Trophoblast cell (in vitro differentiated cells and primary cell): Measurements from ENCODE around the gene LNPK. TPM values are rescaled to one million over a fixed set of nuclear protein-coding genes. Genes with fewer than 3 reads are reported as not detected.
A peak's percentile ranks its signal among the peaks of the same experiment; 100 is the strongest.

Source experiments
- DNase-seq, 2 donors: peaks; one replicate each; pipeline ENCODE4 v3.0.0-alpha.2; 2016
- H2AFZ ChIP-seq: 2 replicates; pipeline ENCODE4 v1.6.1; 2013; ENCODE audit warnings: low read length, moderate library complexity, mild to moderate bottlenecking; ENCODE audit not compliant: insufficient read depth, poor library complexity
- H2AK5ac ChIP-seq: 2 replicates; pipeline ENCODE4 v1.6.1; 2013; ENCODE audit warnings: mild to moderate bottlenecking, low read length
- H2BK120ac ChIP-seq: 2 replicates; pipeline ENCODE4 v1.6.1; 2013; ENCODE audit warnings: low read length, mild to moderate bottlenecking, moderate library complexity; ENCODE audit not compliant: insufficient read depth, poor library complexity
- H2BK12ac ChIP-seq: 2 replicates; pipeline ENCODE4 v1.6.1; 2013; ENCODE audit warnings: mild to moderate bottlenecking, low read length, moderate library complexity
- H2BK5ac ChIP-seq: 2 replicates; pipeline ENCODE4 v1.6.1; 2013; ENCODE audit warnings: low read length, low read depth, moderate library complexity, mild to moderate bottlenecking; ENCODE audit not compliant: poor library complexity
- H3K14ac ChIP-seq: 2 replicates; pipeline ENCODE4 v1.6.1; 2013; ENCODE audit warnings: mild to moderate bottlenecking, low read length
- H3K18ac ChIP-seq: 2 replicates; pipeline ENCODE4 v1.6.1; 2013; ENCODE audit warnings: mild to moderate bottlenecking, low read length
- H3K23ac ChIP-seq: 2 replicates; pipeline ENCODE4 v1.6.1; 2013; ENCODE audit warnings: low read length
- H3K27ac ChIP-seq: 2 replicates; pipeline ENCODE4 v1.5.1; 2013; ENCODE audit warnings: low read depth, mild to moderate bottlenecking, inconsistent platforms, low read length, moderate library complexity
- H3K27me3 ChIP-seq: 2 replicates; pipeline ENCODE4 v1.6.1; 2013; ENCODE audit warnings: inconsistent platforms, mild to moderate bottlenecking, low read length, moderate library complexity; ENCODE audit not compliant: insufficient read depth
- H3K36me3 ChIP-seq, 2 experiments: 1 replicate in 1 of 2; 2 replicates in 1 of 2; pipeline ENCODE4 v1.6.1; 2013; ENCODE audit warnings: low read length in 2 of 2, mild to moderate bottlenecking in 2 of 2, moderate library complexity in 1 of 2; ENCODE audit not compliant: insufficient read depth in 2 of 2, control insufficient read depth in 1 of 2
- H3K4ac ChIP-seq: 2 replicates; pipeline ENCODE4 v1.6.1; 2013; ENCODE audit warnings: low read depth, mild to moderate bottlenecking, low read length, moderate library complexity
- H3K4me1 ChIP-seq, 2 experiments: 1 replicate in 1 of 2; 2 replicates in 1 of 2; pipeline ENCODE4 v1.6.1; 2013; ENCODE audit warnings: low read length in 2 of 2, mild to moderate bottlenecking in 2 of 2, moderate library complexity in 1 of 2; ENCODE audit not compliant: insufficient read depth in 2 of 2, control insufficient read depth in 1 of 2
- H3K4me2 ChIP-seq: 2 replicates; pipeline ENCODE4 v1.6.1; 2013; ENCODE audit warnings: inconsistent platforms, mild to moderate bottlenecking, low read length, moderate library complexity
- H3K4me3 ChIP-seq: 2 replicates; pipeline ENCODE4 v1.5.1; 2013; ENCODE audit warnings: mild to moderate bottlenecking, low read depth, low read length, inconsistent platforms
- H3K79me1 ChIP-seq: one replicate; pipeline ENCODE4 v1.6.1; 2013; ENCODE audit warnings: low read length
- H3K79me2 ChIP-seq: 2 replicates; pipeline ENCODE4 v1.6.1; 2013; ENCODE audit warnings: low read length, mild to moderate bottlenecking; ENCODE audit not compliant: control insufficient read depth, insufficient read depth, poor library complexity
- H3K9ac ChIP-seq: 2 replicates; pipeline ENCODE4 v1.6.1; 2013; ENCODE audit warnings: mild to moderate bottlenecking, low read length
- H3K9me3 ChIP-seq: 2 replicates; pipeline ENCODE4 v1.6.1; 2013; ENCODE audit warnings: low read depth, mild to moderate bottlenecking, control low read depth, inconsistent platforms, low read length; ENCODE audit not compliant: insufficient read depth
- H4K12ac ChIP-seq: 2 replicates; pipeline ENCODE4 v1.6.1; 2013; ENCODE audit warnings: low read depth, mild to moderate bottlenecking, low read length, moderate library complexity
- H4K8ac ChIP-seq: 2 replicates; pipeline ENCODE4 v1.6.1; 2013; ENCODE audit warnings: low read depth, mild to moderate bottlenecking, low read length, moderate library complexity
- H4K91ac ChIP-seq: one replicate; pipeline ENCODE4 v1.6.1; 2013; ENCODE audit warnings: low read depth, mild to moderate bottlenecking, low read length, moderate library complexity
- WGBS: extraction: QIAGEN DNeasy Blood & Tissue Kit; methylation state at CpG from one replicate; pipeline ENCODE4 v1.1.7; 2013; ENCODE audit warnings: missing lambda C conversion rate; ENCODE audit not compliant: insufficient read length, insufficient coverage; ENCODE audit errors: extremely low coverage; 5-methylcytosine and 5-hydroxymethylcytosine counted together
- polyA plus RNA-seq: library from polyadenylated mRNA; stranded (reverse); fragments of 200-250 nt; gene quantifications from 2 replicates; pipeline ENCODE4 v1.2.3, GENCODE V29; 2013

Gene LNPK, protein sequence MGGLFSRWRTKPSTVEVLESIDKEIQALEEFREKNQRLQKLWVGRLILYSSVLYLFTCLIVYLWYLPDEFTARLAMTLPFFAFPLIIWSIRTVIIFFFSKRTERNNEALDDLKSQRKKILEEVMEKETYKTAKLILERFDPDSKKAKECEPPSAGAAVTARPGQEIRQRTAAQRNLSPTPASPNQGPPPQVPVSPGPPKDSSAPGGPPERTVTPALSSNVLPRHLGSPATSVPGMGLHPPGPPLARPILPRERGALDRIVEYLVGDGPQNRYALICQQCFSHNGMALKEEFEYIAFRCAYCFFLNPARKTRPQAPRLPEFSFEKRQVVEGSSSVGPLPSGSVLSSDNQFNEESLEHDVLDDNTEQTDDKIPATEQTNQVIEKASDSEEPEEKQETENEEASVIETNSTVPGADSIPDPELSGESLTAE
- 19.0 and 19.2 TPM in 2 replicates for polyA plus RNA-seq

- Histone ChIP-seq H2BK120ac (peak within 1 kb of the TSS; percentile 45), H4K91ac (peak within 1 kb of the TSS; percentile 75), H2BK12ac (peak within 1 kb of the TSS; percentile 6), H3K9ac (peak within 1 kb of the TSS; percentile 86), H3K27ac (peak within 1 kb of the TSS; percentile 73), H3K4me3 (peak within 1 kb of the TSS; percentile 84), H3K4ac (peak within 1 kb of the TSS; percentile 39), H3K27me3 (no peaks in the 10 kb centered on the region), H4K12ac (peak within 1 kb of the TSS; percentile 79), H3K9me3 (no peaks in the 10 kb centered on the region), H3K4me1 (peaks cover 5 to 8% of the 10 kb centered on the region in 2 experiments), H2BK5ac (peak within 1 kb of the TSS; percentile 84), H3K23ac (peak within 1 kb of the TSS; percentile 94), H3K14ac (peak within 1 kb of the TSS; percentile 67), H3K79me1 (peaks cover 12% of the 10 kb centered on the region), H2AK5ac (peak within 1 kb of the TSS; percentile 23), H3K36me3 (no peaks in the 10 kb centered on the region), H4K8ac (peak within 1 kb of the TSS; percentile 87), H2AFZ (peak within 1 kb of the TSS; percentile 82), H3K4me2 (peak within 1 kb of the TSS; percentile 90), H3K79me2 (peaks cover 2% of the 10 kb centered on the region), H3K18ac (peak within 1 kb of the TSS; percentile 80)
- WGBS: no CpG with 5 or more reads among the region's 57 CpGs
- DNase-seq: peak; percentile 91 to 94
Measured at GRCh38 chr2:176001916-176002687, at the start of gene LNPK. TSS of gene LNPK (minus strand) at chr2:176002267. CDS start at chr2:175995584, 6,683 bp downstream.

DNA sequence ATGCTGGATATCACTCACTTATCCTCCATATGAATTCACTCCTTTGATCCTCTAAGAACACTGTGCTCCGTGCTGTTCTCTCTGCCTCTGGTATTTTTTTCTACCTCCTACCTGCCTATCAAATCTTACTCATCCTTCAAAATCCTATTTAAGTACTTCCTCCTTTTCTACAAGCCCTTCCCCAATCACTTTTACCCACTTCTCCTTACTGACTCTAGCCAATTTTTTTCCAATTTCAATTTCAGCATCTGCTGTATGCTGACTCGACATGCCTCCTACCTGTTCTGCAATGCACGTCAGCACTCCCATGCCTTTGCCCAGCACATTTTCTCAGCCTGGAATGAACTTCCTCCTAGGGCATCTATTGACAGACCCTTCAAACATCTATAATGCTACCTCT is 37.3 kb upstream of the LNPK start:
- Histone ChIP-seq H2BK12ac (no peak overlapping the region), H3K4me3 (no peak overlapping the region), H3K23ac (no peak overlapping the region), H3K14ac (no peak overlapping the region), H3K9ac (no peak overlapping the region), H2BK5ac (no peak overlapping the region), H2AK5ac (no peak overlapping the region), H3K27ac (no peak overlapping the region), H4K8ac (no peak overlapping the region), H3K27me3 (no peaks in the 10 kb centered on the region), H3K18ac (no peak overlapping the region), H2AFZ (no peak overlapping the region), H3K79me2 (no peaks in the 10 kb centered on the region), H4K12ac (no peak overlapping the region), H4K91ac (no peak overlapping the region), H3K4me2 (no peak overlapping the region), H3K36me3 (no peaks in the 10 kb centered on the region), H3K4me1 (peaks cover 0 to 2% of the 10 kb centered on the region in 2 experiments), H3K9me3 (peaks cover 1% of the 10 kb centered on the region), H3K79me1 (peaks cover 3% of the 10 kb centered on the region), H3K4ac (no peak overlapping the region), H2BK120ac (no peak overlapping the region)
- DNase-seq: no peak
- WGBS: no CpG with 5 or more reads among the region's 3 CpGs

GRCh38 chr2:176038694-176039093 is 36.6 kb upstream of the LNPK start:
- Histone ChIP-seq H3K4me3 (no peak overlapping the region), H3K27me3 (no peaks in the 10 kb centered on the region), H2BK5ac (no peak overlapping the region), H3K4me2 (no peak overlapping the region), H3K9ac (no peak overlapping the region), H3K23ac (no peak overlapping the region), H3K36me3 (no peaks in the 10 kb centered on the region), H2BK120ac (no peak overlapping the region), H3K14ac (no peak overlapping the region), H3K4ac (no peak overlapping the region), H3K9me3 (peaks cover 1% of the 10 kb centered on the region), H4K91ac (no peak overlapping the region), H3K79me1 (peaks cover 3% of the 10 kb centered on the region), H2AK5ac (peak overlapping the region; percentile 35), H3K18ac (no peak overlapping the region), H3K4me1 (peaks cover 0 to 2% of the 10 kb centered on the region in 2 experiments), H3K79me2 (no peaks in the 10 kb centered on the region), H4K8ac (no peak overlapping the region), H2AFZ (no peak overlapping the region), H2BK12ac (peak overlapping the region; percentile 30), H3K27ac (no peak overlapping the region), H4K12ac (no peak overlapping the region)
- no CpG with 5 or more reads among the region's 2 CpGs for WGBS
- DNase-seq: no peak

DNA sequence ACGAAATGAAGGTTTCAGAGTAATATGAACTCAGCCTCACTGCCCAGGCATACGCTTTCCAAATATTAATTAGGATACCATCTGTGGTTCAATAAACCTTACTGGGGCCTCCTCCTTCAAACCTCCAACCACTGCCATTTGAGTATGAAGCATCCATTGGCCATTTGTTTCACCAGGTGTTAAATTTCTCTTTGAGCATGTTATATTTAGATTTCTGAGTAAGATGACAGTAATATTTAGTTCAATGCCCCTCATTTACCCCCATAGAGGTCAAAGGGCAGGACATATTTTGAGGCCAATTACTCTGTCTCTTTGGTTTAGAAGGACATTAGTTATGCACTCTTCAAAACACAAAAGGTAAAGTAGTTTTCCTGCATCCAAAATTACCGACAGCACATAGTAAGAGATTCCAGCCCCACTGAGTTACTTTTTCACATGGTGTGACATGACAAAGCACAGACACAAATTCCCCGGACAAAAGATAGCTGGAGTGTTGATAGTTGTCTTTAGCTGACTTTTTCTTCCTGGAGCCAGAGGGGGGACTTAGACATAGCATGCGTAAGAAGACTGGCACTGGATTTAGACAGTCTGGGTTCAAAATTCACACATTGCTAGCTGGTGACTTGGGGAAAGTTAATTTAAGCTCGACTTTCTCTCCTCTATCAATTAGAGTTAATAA is 33.1 kb upstream of the LNPK start:
- Histone ChIP-seq H4K12ac (no peak overlapping the region), H2AFZ (no peak overlapping the region), H3K4ac (no peak overlapping the region), H3K9me3 (no peaks in the 10 kb centered on the region), H3K27me3 (no peaks in the 10 kb centered on the region), H3K18ac (no peak overlapping the region), H3K27ac (peak overlapping the region; percentile 58), H2BK12ac (no peak overlapping the region), H2AK5ac (no peak overlapping the region), H3K36me3 (no peaks in the 10 kb centered on the region), H3K14ac (no peak overlapping the region), H3K4me3 (no peak overlapping the region), H4K8ac (no peak overlapping the region), H3K79me1 (peaks cover 3% of the 10 kb centered on the region), H2BK120ac (no peak overlapping the region), H3K4me2 (no peak overlapping the region), H3K79me2 (no peaks in the 10 kb centered on the region), H4K91ac (no peak overlapping the region), H3K23ac (no peak overlapping the region), H3K4me1 (peaks cover 0 to 2% of the 10 kb centered on the region in 2 experiments), H2BK5ac (peak overlapping the region; percentile 40), H3K9ac (no peak overlapping the region)
- no peak for DNase-seq
- no CpG with 5 or more reads among the region's 6 CpGs for WGBS
